GM18505 (cell line): Measurements from ENCODE around the gene ADSS1.

Experiments used
- ATAC-seq: cut with Tn5 transposase; IDR thresholded peaks from one replicate; pipeline ENCODE4 v1.9.1; 2021; ENCODE audit not compliant: unreplicated experiment
- POLR2A ChIP-seq: IDR thresholded peaks from 4 replicates; pipeline ENCODE4 v1.6.1; 2011; ENCODE audit warnings: borderline replicate concordance; ENCODE audit not compliant: insufficient read depth, insufficient read length; ENCODE audit errors: extremely low read depth

Gene ADSS1

DNA sequence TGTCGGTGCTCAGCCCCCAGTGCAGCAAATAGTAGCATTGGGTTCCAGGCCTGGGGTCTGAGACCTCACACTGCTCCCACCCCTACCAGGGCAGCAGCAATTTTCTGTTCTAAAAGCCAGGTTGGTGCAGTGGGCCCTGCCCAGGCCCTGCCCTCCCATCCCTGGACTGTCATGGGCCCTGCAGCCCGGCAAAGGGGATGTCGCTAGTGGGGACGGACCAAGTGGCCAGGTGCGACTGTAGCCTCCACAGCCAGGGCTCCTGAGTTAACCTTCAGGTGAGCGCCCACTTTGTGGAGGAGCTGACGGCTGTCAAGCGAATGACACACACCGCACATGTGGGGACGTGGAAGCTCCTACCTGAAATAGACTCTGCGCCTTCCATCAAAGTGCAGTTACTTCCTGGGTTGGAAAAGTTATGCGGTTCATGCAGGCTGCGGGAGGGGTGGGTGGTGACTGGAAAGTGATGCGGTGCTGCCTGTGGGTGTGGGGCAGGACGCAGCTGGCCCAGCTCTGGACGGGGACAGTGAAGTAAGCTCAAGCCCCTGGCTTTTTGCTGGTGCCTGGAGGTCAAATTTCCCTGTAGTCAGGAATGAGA lies 33.1 kb upstream of the ADSS1 start:
- ATAC-seq, result no peak
- TF ChIP-seq POLR2A, result no peak

DNA sequence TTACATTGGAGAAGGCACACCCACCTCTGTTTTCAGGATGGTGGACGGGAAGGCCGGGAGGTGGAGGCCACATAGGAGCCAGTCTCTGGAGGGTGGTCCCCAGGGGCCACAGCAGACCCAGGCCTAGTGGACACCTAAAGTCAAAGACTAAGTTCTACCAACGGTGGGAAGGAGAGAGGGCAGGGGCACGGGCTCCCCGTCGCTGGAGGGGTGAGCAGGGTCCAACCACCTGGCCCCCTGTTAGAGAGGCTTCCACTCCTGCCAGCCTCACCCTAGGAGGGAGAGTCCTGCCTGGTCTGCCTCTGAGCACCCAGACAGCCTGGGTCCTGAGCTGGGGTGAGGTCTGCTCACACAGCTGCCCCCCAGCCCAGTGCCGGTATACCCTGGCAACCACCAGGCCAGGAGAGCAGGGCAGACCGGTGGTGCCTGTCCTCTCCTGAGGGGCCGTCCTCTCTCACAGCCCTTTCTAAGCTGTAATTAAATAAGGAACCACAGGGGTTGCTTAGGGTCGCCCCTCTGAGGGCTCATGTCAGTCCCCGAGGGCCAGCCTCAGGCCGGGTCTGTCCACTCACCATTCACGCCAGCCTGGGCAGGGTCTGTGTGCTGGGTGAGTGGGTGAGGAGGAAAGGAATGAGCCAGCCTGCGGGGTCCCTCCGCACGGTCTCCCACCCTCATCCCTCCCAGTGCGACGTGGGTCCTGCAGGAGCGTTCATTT lies 32.3 kb upstream of the ADSS1 start:
- ATAC-seq, result no peak
- no peak for TF ChIP-seq POLR2A

DNA sequence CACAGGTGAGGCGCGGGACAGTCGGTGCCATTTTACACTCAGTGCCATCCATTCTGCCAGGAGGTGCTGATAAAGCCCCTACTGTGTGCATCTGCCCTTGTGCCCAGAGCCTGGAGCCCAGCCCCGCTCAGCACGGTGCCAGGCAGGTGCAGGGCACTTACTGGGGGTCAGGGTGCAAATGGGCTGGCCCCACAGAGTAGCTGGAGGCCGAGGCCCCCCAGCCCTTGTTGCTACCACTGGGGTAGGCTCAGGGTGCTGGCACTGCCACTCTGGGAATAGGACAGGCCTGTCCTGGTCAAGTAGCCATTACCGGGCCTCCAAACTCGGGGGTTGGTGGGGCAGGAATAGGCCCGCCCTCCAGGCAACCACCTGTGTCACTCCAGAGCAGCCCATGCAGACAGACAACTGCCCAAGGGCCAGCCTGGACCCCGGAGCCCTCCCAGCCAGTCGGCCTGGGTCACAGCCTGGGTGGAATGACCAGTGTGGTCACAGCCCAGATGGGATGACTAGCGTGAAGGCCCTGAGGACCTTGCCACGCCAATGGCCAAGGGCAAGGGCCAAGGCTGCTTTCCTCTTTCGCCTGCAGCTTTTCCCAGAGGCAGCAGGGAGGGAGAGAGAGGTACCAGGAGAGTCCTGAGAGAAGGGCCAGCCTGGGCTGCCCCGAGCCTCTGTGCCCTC lies 31.6 kb upstream of the ADSS1 start:
- no peak for ATAC-seq
- TF ChIP-seq POLR2A, result no peak

DNA sequence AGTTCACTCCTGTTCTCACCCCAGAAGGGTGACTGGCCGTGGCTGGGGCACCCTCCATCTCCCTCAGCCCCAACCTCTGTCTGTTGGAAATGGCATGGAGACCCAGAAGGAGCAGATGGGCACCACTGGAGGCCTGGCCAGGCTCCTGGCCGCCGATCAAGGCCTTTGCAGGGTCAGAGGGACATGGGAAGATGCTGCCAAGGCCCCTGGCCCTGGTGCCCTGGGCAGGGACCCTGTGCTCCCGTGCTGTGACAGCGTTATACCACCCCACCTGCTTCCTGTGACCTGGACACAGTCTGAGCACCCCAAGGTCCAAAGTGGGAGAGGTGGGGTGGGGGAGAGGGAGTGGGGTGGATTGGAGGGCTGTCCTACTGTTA lies 31.1 kb upstream of the ADSS1 start:
- no peak for TF ChIP-seq POLR2A
- no peak for ATAC-seq

GRCh38 chr14:104693482-104694431 lies 30.3 kb upstream of the ADSS1 start:
- ATAC-seq, result no peak

GRCh38 chr14:104694475-104694950 lies 29.5 kb upstream of the ADSS1 start:
- no peak for ATAC-seq
- no peak for TF ChIP-seq POLR2A

More at GRCh38 chr14:104693482-104694431, 30.3 kb upstream of the ADSS1 start:
- no peak for TF ChIP-seq POLR2A

DNA sequence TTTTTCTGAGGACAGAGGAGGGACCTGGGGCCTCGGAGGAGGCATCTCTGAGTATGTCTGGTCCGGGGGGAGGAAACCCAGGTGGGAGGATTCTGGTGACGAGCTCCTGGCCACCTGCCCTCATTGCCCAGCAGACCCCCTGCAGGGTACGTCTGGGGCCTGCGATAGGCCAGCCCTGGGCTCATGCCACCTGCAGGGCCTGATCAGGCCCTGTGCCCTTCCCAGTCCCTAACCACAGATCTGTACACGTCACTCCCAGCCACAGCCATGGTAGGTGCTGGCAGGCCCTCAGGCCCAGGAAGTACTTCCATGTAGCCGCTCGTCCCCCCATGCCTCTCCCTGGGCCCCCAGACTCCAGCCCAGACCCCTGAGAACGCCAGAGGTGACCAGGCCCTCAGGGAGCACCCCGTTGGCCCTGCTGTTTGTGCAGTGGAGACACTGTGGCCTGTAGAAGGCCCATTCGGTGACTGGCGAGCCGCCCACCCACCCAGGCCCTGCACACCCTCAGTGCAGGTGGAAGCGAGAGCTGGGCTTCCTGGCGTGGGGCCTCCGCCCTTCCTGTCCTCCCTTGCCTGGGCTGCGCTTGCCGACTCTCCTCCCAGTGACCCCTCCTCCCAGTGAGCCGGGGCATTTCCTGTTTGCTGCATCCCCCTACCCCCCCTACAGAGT lies 28.9 kb upstream of the ADSS1 start:
- ATAC-seq, result no peak
- no peak for TF ChIP-seq POLR2A

DNA sequence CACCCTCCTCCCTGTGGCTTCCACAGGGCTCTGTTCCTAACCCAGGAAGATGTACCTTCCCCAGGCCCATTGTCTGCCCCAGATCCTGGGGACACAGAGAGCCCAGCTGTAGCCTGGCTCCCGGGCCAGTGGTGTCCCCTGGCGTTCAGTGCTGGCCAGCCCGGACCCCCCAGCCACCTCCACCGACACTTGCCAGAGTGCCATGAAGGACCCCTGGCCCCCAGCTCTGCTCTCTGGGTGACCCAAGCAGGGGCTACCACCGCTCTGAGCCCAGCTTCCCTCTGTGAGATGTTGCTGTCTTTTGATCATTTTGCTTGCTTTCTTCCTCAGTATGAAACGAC lies 28.4 kb upstream of the ADSS1 start:
- no peak for TF ChIP-seq POLR2A
- no peak for ATAC-seq

DNA sequence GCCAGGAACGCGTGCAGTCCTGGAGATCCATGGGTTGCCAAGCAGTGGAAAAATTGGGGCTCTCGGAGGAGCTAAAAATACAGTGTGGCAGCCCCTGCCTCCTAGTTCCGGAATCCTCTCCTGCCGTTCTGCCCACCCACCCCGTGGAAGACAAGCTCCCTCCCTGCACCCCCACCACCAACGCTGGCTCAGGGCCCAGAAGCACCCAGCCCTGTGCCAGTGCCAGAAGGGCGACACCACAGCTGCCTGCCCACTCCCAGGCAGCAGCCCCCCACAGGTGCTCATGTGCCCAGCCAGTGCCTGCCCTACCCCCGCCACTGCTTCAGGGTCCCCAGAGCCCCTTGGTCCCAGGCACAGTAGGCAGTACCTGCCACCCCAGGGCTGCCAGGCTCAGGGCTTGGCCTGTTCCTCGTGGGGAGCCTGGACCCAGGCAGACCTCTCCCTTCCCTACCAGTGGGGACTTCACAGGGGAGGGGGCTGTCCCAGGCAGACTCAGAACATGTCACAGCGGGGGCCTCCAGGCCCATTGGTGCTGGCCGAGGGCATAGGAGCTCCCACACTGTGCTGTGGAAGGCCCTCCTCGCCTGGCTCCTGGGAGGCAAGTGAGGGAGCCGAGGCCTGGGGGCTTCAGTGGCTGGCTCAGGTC lies 27.2 kb upstream of the ADSS1 start:
- TF ChIP-seq POLR2A, result no peak
- no peak for ATAC-seq

DNA sequence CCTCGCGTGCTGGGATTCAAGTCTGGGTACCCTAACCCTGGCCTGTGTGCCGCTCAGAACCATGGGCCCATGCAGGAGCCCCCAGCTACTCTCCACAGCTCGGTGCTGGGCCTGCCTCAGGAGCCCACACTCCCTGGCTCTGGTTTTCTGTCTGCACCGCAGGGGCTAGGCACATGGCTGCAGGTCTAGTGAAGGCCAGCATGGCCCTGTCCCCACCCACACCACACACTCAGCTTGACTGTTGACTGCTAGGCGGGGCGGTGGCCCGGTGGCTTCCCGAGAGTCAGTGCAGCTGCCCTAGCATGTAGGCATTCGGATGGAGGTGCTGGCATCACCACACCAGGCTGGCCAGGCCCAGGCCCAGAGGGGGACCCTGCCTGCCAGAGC lies 26.7 kb upstream of the ADSS1 start:
- no peak for TF ChIP-seq POLR2A
- ATAC-seq, result no peak

GRCh38 chr14:104697892-104698583 lies 26.0 kb upstream of the ADSS1 start:
- ATAC-seq, result no peak
- TF ChIP-seq POLR2A, result no peak
